OCI-LY1 (cell line): ENCODE results near the gene CCDC85C.

ENCODE experiments used
- H2AFZ ChIP-seq: fragments of 200-600 bp; sonication (generic), shearing (Covaris generic); 2 replicates; pipeline ENCODE4 v1.6.0; 2014; ENCODE audit warnings: antibody characterized with exemption, mild to moderate bottlenecking, low read length
- H3F3A ChIP-seq: fragments of 200-600 bp; sonication (generic), shearing (Covaris generic); 2 replicates; pipeline ENCODE4 v1.6.0; 2014; ENCODE audit warnings: mild to moderate bottlenecking, antibody characterized with exemption, low read length, moderate library complexity; ENCODE audit not compliant: insufficient read depth
- H3K27ac ChIP-seq: fragments of 200-600 bp; sonication (generic); 2 replicates; pipeline ENCODE4 v1.5.1; 2014; ENCODE audit warnings: low read length, mixed run types, mild to moderate bottlenecking, low read depth; ENCODE audit not compliant: poor library complexity, severe bottlenecking
- H3K27me3 ChIP-seq: fragments of 200-600 bp; sonication (generic); 2 replicates; pipeline ENCODE4 v1.6.0; 2014; ENCODE audit warnings: antibody characterized with exemption, mild to moderate bottlenecking, low read length, moderate library complexity; ENCODE audit not compliant: insufficient read depth
- H3K36me3 ChIP-seq: fragments of 200-600 bp; sonication (generic); 2 replicates; pipeline ENCODE4 v1.6.1; 2014; ENCODE audit warnings: mild to moderate bottlenecking, antibody characterized with exemption, low read length, moderate library complexity, mixed read lengths; ENCODE audit not compliant: insufficient read depth
- H3K4me1 ChIP-seq: fragments of 200-600 bp; sonication (generic); 2 replicates; pipeline ENCODE4 v1.5.1; 2014; ENCODE audit warnings: mild to moderate bottlenecking, low read length, moderate library complexity; ENCODE audit not compliant: insufficient read depth, severe bottlenecking
- H3K4me2 ChIP-seq: fragments of 200-600 bp; sonication (generic), shearing (Covaris generic); 2 replicates; pipeline ENCODE4 v1.6.1; 2014; ENCODE audit warnings: low read length
- H3K4me3 ChIP-seq: fragments of 200-600 bp; sonication (generic); 2 replicates; pipeline ENCODE4 v1.5.1; 2014; ENCODE audit warnings: low read length, low read depth, mild to moderate bottlenecking, mixed read lengths; ENCODE audit not compliant: poor library complexity, severe bottlenecking
- H3K79me2 ChIP-seq: fragments of 200-600 bp; shearing (Covaris generic); 2 replicates; pipeline ENCODE4 v1.6.1; 2016; ENCODE audit warnings: mixed run types, low read length, mixed read lengths; ENCODE audit not compliant: insufficient read depth
- H3K9ac ChIP-seq: fragments of 200-600 bp; sonication (generic), shearing (Covaris generic); 2 replicates; pipeline ENCODE4 v1.6.1; 2014; ENCODE audit warnings: mild to moderate bottlenecking, low read length, mixed read lengths
- H3K9me2 ChIP-seq: fragments of 200-600 bp; sonication (generic), shearing (Covaris generic); 2 replicates; pipeline ENCODE4 v1.6.1; 2014; ENCODE audit warnings: low read depth, mild to moderate bottlenecking, low read length, mixed read lengths
- H3K9me3 ChIP-seq: fragments of 200-600 bp; shearing (Covaris generic); 2 replicates; pipeline ENCODE4 v1.6.1; 2014; ENCODE audit warnings: low read length, mixed read lengths
- H4K20me1 ChIP-seq: fragments of 200-600 bp; sonication (generic), shearing (Covaris generic); 2 replicates; pipeline ENCODE4 v1.6.0; 2016; ENCODE audit warnings: mild to moderate bottlenecking, low read length; ENCODE audit not compliant: insufficient read depth
- CTCF ChIP-seq: fragments of 200-600 bp; sonication (generic), shearing (Covaris generic); IDR thresholded peaks from 2 replicates; pipeline ENCODE4 v1.5.1; 2017; ENCODE audit warnings: mild to moderate bottlenecking, antibody characterized with exemption, low read length, moderate library complexity, mixed read lengths
- EZH2 ChIP-seq: fragments of 200-600 bp; sonication (generic), shearing (Covaris generic); IDR thresholded peaks from 2 replicates; pipeline ENCODE4 v1.8.0; 2017; ENCODE audit warnings: borderline replicate concordance, mixed run types, mild to moderate bottlenecking, antibody characterized with exemption, low read length, moderate library complexity, mixed read lengths

CCDC85C gene

DNA sequence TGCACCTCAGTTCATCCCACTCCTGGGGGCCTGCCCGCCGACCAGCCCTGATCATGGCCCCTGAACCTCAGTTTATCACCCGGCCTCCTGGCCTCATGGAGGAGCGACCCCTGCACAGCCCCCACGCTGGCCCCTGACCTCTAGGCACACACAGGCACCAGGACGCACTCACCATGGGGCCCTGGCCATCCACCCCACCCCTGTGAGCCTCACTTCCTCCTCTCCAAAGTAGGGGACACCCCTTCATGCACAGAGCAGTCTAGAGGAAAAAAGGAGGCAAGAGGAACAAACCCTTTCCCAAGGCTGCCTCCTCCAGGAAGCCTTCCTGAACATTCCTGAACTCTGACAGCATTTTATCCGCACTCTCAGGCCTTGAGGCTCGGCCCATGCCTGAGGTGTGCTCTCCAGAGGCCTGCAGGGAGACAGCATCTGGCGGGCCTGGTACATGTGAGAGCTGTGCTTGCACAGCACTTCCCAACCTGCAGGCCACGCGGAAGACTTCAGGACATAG lies 83.4 kb downstream of the CCDC85C start:
- H3K36me3 ChIP-seq = no peaks in the 10 kb centered on the region
- H3K27me3 ChIP-seq = 0 out of 2 replicates have a peak, but pooled peaks cover 3% of the 10 kb centered on the region
- H3K79me2 ChIP-seq = no peaks in the 10 kb centered on the region
- no peak overlapping the region for H3K9ac ChIP-seq
- no peak overlapping the region for H3K4me2 ChIP-seq
- H3K4me3 ChIP-seq = no peak overlapping the region
- H2AFZ ChIP-seq = no peak overlapping the region
- H3F3A ChIP-seq = no peaks in the 10 kb centered on the region
- H3K9me2 ChIP-seq = no peaks in the 10 kb centered on the region
- no peak overlapping the region for H3K27ac ChIP-seq
- no peaks in the 10 kb centered on the region for H4K20me1 ChIP-seq
- TF ChIP-seq CTCF (no peak), EZH2 (no peak)
- no peaks in the 10 kb centered on the region for H3K4me1 ChIP-seq
- no peaks in the 10 kb centered on the region for H3K9me3 ChIP-seq

DNA sequence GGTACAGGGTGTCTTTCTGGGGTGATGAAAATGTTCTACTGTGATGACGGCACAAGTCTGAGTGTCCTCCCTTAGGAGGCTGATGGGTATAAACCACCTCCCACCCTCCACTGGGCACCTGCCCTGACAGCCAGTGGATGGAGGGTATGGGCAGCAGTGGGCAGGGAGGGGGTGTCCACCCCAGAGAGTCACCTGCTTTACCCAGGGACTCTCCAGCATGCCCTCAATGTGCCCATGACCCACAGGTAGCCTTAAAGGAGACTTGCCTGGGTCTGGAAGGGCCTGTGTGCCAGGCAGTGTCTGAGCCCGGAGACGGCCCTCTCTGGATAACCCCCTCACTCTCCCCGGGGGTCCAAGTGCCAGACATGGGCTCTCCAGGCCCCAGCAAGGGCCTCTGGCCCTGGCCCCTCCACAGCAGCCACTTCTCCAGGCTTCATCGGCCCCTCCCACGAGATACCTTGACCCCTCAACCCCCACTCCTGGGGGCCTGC lies 84.0 kb downstream of the CCDC85C start:
- no peaks in the 10 kb centered on the region for H3K79me2 ChIP-seq
- H3K27me3 ChIP-seq = 0 out of 2 replicates have a peak, but pooled peaks cover 3% of the 10 kb centered on the region
- no peak overlapping the region for H2AFZ ChIP-seq
- H3K9ac ChIP-seq = no peak overlapping the region
- no peaks in the 10 kb centered on the region for H3K36me3 ChIP-seq
- no peaks in the 10 kb centered on the region for H4K20me1 ChIP-seq
- no peak overlapping the region for H3K4me3 ChIP-seq
- H3K4me2 ChIP-seq = no peak overlapping the region
- H3F3A ChIP-seq = no peaks in the 10 kb centered on the region
- no peaks in the 10 kb centered on the region for H3K9me2 ChIP-seq
- H3K27ac ChIP-seq = no peak overlapping the region
- H3K9me3 ChIP-seq = no peaks in the 10 kb centered on the region
- no peak for TF ChIP-seq EZH2
- TF ChIP-seq CTCF = no peak
- H3K4me1 ChIP-seq = no peaks in the 10 kb centered on the region

- H3F3A ChIP-seq = no peaks in the 10 kb centered on the region
- TF ChIP-seq CTCF (no peak), EZH2 (no peak)
- no peaks in the 10 kb centered on the region for H3K27me3 ChIP-seq
- H3K9ac ChIP-seq = no peak overlapping the region
- no peaks in the 10 kb centered on the region for H3K9me3 ChIP-seq
- H3K4me2 ChIP-seq = no peak overlapping the region
- H3K79me2 ChIP-seq = no peaks in the 10 kb centered on the region
- no peaks in the 10 kb centered on the region for H3K36me3 ChIP-seq
- H4K20me1 ChIP-seq = no peaks in the 10 kb centered on the region
- no peaks in the 10 kb centered on the region for H3K9me2 ChIP-seq
- no peak overlapping the region for H3K4me3 ChIP-seq
- no peaks in the 10 kb centered on the region for H3K4me1 ChIP-seq
- H3K27ac ChIP-seq = no peak overlapping the region
- H2AFZ ChIP-seq = no peak overlapping the region
These were observed 84.6 kb downstream of the CCDC85C start for GRCh38 chr14:99519347-99519881.
